OCI-LY1 (cell line): Measurements from ENCODE around the gene ARHGEF28.

Experiments
- H2AFZ ChIP-seq: fragments of 200-600 bp; sonication (generic), shearing (Covaris generic); 2 replicates; pipeline ENCODE4 v1.6.0; 2014; ENCODE audit warnings: antibody characterized with exemption, mild to moderate bottlenecking, low read length
- H3F3A ChIP-seq: fragments of 200-600 bp; sonication (generic), shearing (Covaris generic); 2 replicates; pipeline ENCODE4 v1.6.0; 2014; ENCODE audit warnings: mild to moderate bottlenecking, antibody characterized with exemption, low read length, moderate library complexity; ENCODE audit not compliant: insufficient read depth
- H3K27ac ChIP-seq: fragments of 200-600 bp; sonication (generic); 2 replicates; pipeline ENCODE4 v1.5.1; 2014; ENCODE audit warnings: low read length, mixed run types, mild to moderate bottlenecking, low read depth; ENCODE audit not compliant: poor library complexity, severe bottlenecking
- H3K27me3 ChIP-seq: fragments of 200-600 bp; sonication (generic); 2 replicates; pipeline ENCODE4 v1.6.0; 2014; ENCODE audit warnings: antibody characterized with exemption, mild to moderate bottlenecking, low read length, moderate library complexity; ENCODE audit not compliant: insufficient read depth
- H3K36me3 ChIP-seq: fragments of 200-600 bp; sonication (generic); 2 replicates; pipeline ENCODE4 v1.6.1; 2014; ENCODE audit warnings: mild to moderate bottlenecking, antibody characterized with exemption, low read length, moderate library complexity, mixed read lengths; ENCODE audit not compliant: insufficient read depth
- H3K4me1 ChIP-seq: fragments of 200-600 bp; sonication (generic); 2 replicates; pipeline ENCODE4 v1.5.1; 2014; ENCODE audit warnings: mild to moderate bottlenecking, low read length, moderate library complexity; ENCODE audit not compliant: insufficient read depth, severe bottlenecking
- H3K4me2 ChIP-seq: fragments of 200-600 bp; sonication (generic), shearing (Covaris generic); 2 replicates; pipeline ENCODE4 v1.6.1; 2014; ENCODE audit warnings: low read length
- H3K4me3 ChIP-seq: fragments of 200-600 bp; sonication (generic); 2 replicates; pipeline ENCODE4 v1.5.1; 2014; ENCODE audit warnings: low read length, low read depth, mild to moderate bottlenecking, mixed read lengths; ENCODE audit not compliant: poor library complexity, severe bottlenecking
- H3K79me2 ChIP-seq: fragments of 200-600 bp; shearing (Covaris generic); 2 replicates; pipeline ENCODE4 v1.6.1; 2016; ENCODE audit warnings: mixed run types, low read length, mixed read lengths; ENCODE audit not compliant: insufficient read depth
- H3K9ac ChIP-seq: fragments of 200-600 bp; sonication (generic), shearing (Covaris generic); 2 replicates; pipeline ENCODE4 v1.6.1; 2014; ENCODE audit warnings: mild to moderate bottlenecking, low read length, mixed read lengths
- H3K9me2 ChIP-seq: fragments of 200-600 bp; sonication (generic), shearing (Covaris generic); 2 replicates; pipeline ENCODE4 v1.6.1; 2014; ENCODE audit warnings: low read depth, mild to moderate bottlenecking, low read length, mixed read lengths
- H3K9me3 ChIP-seq: fragments of 200-600 bp; shearing (Covaris generic); 2 replicates; pipeline ENCODE4 v1.6.1; 2014; ENCODE audit warnings: low read length, mixed read lengths
- H4K20me1 ChIP-seq: fragments of 200-600 bp; sonication (generic), shearing (Covaris generic); 2 replicates; pipeline ENCODE4 v1.6.0; 2016; ENCODE audit warnings: mild to moderate bottlenecking, low read length; ENCODE audit not compliant: insufficient read depth
- EZH2 ChIP-seq: fragments of 200-600 bp; sonication (generic), shearing (Covaris generic); IDR thresholded peaks from 2 replicates; pipeline ENCODE4 v1.8.0; 2017; ENCODE audit warnings: borderline replicate concordance, mixed run types, mild to moderate bottlenecking, antibody characterized with exemption, low read length, moderate library complexity, mixed read lengths
- TF ChIP-seq, protein P1 (sequence below): fragments of 200-600 bp; sonication (generic), shearing (Covaris generic); IDR thresholded peaks from 2 replicates; pipeline ENCODE4 v1.5.1; 2017; ENCODE audit warnings: mild to moderate bottlenecking, antibody characterized with exemption, low read length, moderate library complexity, mixed read lengths

Gene ARHGEF28

GRCh38 chr5:73901043-73901442 lies 275.0 kb downstream of the ARHGEF28 start:
- Histone ChIP-seq H3K27me3 (no peaks in the 10 kb centered on the region; the same call in 1 of the 2 replicates), H3F3A (no peaks in the 10 kb centered on the region), H3K4me1 (no peaks in the 10 kb centered on the region), H2AFZ (no peak overlapping the region), H3K4me2 (no peak overlapping the region), H3K9ac (no peak overlapping the region), H3K4me3 (no peak overlapping the region), H3K79me2 (no peaks in the 10 kb centered on the region), H3K36me3 (no peaks in the 10 kb centered on the region), H4K20me1 (no peaks in the 10 kb centered on the region), H3K9me3 (no peaks in the 10 kb centered on the region), H3K9me2 (no peaks in the 10 kb centered on the region), H3K27ac (no peak overlapping the region)
- TF ChIP-seq EZH2, result no peak
- TF ChIP-seq, protein P1, sequence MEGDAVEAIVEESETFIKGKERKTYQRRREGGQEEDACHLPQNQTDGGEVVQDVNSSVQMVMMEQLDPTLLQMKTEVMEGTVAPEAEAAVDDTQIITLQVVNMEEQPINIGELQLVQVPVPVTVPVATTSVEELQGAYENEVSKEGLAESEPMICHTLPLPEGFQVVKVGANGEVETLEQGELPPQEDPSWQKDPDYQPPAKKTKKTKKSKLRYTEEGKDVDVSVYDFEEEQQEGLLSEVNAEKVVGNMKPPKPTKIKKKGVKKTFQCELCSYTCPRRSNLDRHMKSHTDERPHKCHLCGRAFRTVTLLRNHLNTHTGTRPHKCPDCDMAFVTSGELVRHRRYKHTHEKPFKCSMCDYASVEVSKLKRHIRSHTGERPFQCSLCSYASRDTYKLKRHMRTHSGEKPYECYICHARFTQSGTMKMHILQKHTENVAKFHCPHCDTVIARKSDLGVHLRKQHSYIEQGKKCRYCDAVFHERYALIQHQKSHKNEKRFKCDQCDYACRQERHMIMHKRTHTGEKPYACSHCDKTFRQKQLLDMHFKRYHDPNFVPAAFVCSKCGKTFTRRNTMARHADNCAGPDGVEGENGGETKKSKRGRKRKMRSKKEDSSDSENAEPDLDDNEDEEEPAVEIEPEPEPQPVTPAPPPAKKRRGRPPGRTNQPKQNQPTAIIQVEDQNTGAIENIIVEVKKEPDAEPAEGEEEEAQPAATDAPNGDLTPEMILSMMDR, result no peak

DNA sequence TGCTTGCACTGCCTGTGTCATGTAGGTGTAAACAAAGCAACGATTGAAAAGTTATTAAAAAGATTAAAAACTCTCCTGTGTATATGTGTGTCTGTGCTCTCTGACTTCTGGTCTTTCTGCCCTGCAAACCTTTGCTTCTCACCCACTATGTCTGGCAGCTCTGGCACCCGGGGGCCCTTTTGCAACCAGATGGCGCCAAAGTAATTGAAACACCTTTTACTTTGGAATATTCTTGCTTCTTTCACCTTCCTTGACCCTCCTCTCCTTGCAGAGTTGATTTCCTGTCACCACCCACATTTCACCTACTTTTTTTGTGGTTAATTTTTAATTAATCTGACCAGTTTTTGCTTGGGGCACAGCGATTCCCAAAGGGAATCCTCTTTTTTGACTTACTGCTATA lies 275.5 kb downstream of the ARHGEF28 start:
- Histone ChIP-seq H2AFZ (no peak overlapping the region), H3F3A (no peaks in the 10 kb centered on the region), H3K4me1 (no peaks in the 10 kb centered on the region), H3K9me2 (no peaks in the 10 kb centered on the region), H3K79me2 (no peaks in the 10 kb centered on the region), H3K36me3 (no peaks in the 10 kb centered on the region), H3K4me2 (no peak overlapping the region), H3K9me3 (no peaks in the 10 kb centered on the region), H3K27me3 (no peaks in the 10 kb centered on the region; the same call in 1 of the 2 replicates), H3K9ac (no peak overlapping the region), H4K20me1 (no peaks in the 10 kb centered on the region), H3K27ac (no peak overlapping the region), H3K4me3 (no peak overlapping the region)
- TF ChIP-seq, protein P1, result no peak
- TF ChIP-seq EZH2, result no peak

GRCh38 chr5:73902327-73903051 lies 276.5 kb downstream of the ARHGEF28 start:
- H3K36me3 ChIP-seq, result no peaks in the 10 kb centered on the region
- no peak overlapping the region for H2AFZ ChIP-seq
- H3K27ac ChIP-seq, result no peak overlapping the region
- no peaks in the 10 kb centered on the region for H3K79me2 ChIP-seq
- no peaks in the 10 kb centered on the region for H3K9me3 ChIP-seq
- no peaks in the 10 kb centered on the region; the same call in 1 of the 2 replicates for H3K27me3 ChIP-seq
- H3K9me2 ChIP-seq, result no peaks in the 10 kb centered on the region
- H3F3A ChIP-seq, result no peaks in the 10 kb centered on the region
- no peak overlapping the region for H3K4me3 ChIP-seq
- H3K9ac ChIP-seq, result no peak overlapping the region
- H4K20me1 ChIP-seq, result no peaks in the 10 kb centered on the region
- H3K4me2 ChIP-seq, result no peak overlapping the region
- no peaks in the 10 kb centered on the region for H3K4me1 ChIP-seq
- TF ChIP-seq EZH2, result no peak
- TF ChIP-seq, protein P1, result peak; percentile 80
